OCI-LY7 (cell line): ENCODE data around the gene LRRC72.

Source experiments
- EZH2phosphoT487 ChIP-seq: fragments of 200-600 bp; sonication (generic); IDR thresholded peaks from 2 replicates; pipeline ENCODE4 v1.6.1; 2018; ENCODE audit warnings: low read depth, borderline replicate concordance, mild to moderate bottlenecking, mixed run types, antibody characterized with exemption, low read length, moderate library complexity, mixed read lengths
- TF ChIP-seq, protein P1 (sequence below): fragments of 200-600 bp; sonication (generic); conservative IDR thresholded peaks from 2 replicates; pipeline ENCODE4 v1.5.1; 2014; ENCODE audit warnings: mild to moderate bottlenecking, antibody characterized with exemption, low read length, moderate library complexity, mixed read lengths

DNA sequence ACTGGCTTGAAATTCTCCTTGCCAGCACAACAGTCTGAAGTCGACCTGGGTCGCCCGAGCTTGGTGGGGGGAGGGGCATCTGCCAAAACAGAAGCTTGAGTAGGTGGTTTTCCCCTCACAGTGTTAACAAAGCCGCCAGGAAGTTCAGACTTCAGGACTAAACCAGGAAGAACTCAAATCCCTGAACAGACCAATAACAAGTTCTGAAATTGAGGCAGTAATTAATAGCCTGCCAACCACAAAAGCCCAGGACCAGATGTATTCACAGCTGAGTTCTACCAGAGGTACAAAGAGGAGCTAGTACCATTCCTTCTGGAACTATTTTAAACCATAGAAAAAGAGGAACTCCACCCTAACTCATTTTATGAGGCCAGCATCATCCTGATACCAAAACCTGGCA, 45.3 kb downstream of the LRRC72 start:
- TF ChIP-seq, protein P1, sequence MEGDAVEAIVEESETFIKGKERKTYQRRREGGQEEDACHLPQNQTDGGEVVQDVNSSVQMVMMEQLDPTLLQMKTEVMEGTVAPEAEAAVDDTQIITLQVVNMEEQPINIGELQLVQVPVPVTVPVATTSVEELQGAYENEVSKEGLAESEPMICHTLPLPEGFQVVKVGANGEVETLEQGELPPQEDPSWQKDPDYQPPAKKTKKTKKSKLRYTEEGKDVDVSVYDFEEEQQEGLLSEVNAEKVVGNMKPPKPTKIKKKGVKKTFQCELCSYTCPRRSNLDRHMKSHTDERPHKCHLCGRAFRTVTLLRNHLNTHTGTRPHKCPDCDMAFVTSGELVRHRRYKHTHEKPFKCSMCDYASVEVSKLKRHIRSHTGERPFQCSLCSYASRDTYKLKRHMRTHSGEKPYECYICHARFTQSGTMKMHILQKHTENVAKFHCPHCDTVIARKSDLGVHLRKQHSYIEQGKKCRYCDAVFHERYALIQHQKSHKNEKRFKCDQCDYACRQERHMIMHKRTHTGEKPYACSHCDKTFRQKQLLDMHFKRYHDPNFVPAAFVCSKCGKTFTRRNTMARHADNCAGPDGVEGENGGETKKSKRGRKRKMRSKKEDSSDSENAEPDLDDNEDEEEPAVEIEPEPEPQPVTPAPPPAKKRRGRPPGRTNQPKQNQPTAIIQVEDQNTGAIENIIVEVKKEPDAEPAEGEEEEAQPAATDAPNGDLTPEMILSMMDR = no peak
- no peak for TF ChIP-seq EZH2phosphoT487
